ENCODE data around the gene PSMA7. TPM values are rescaled to one million over a fixed set of nuclear protein-coding genes. Genes with fewer than 3 reads are reported as not detected.
A peak's percentile ranks its signal among the peaks of the same experiment; 100 is the strongest.

PSMA7 gene
- total RNA-seq, 1 experiment from 2014 or later, result 514 TPM

GRCh38 chr20:62120990-62121775 is 22.0 kb downstream of the PSMA7 start:
- H3K36me3 Mint-ChIP-seq (ENCODE audit: insufficient read depth, unreplicated experiment), result peaks cover 66% of the 10 kb centered on the region
- peaks cover 16% of the 10 kb centered on the region for H3K4me1 Mint-ChIP-seq (ENCODE audit: low read depth, unreplicated experiment)
- H3K4me3 Mint-ChIP-seq (ENCODE audit: low read depth, unreplicated experiment), result peak overlapping the region; percentile 81
- intact Hi-C loops (cut with micrococcal nuclease; ENCODE audit: unreplicated experiment), result loop anchor here (5.0 kb wide), 2 partner anchors 54 to 109 kb away; partner anchors contain the start of gene TAF4
- TF ChIP-seq CTCF (IDR thresholded peaks at IDR 0.05; ENCODE audit: unreplicated experiment), result no peak
- DNase-seq, result no peak
- no peaks in the 10 kb centered on the region for H3K9me3 Mint-ChIP-seq (ENCODE audit: low read depth, unreplicated experiment)
- TSS peak; percentile 80 for BruUV-seq (replicated peaks)
- peak overlapping the region; percentile 82 for H3K27ac Mint-ChIP-seq (ENCODE audit: unreplicated experiment)
- CTCF ChIA-PET, result interaction anchor here (0.6 to 1.5 kb wide), 6 partner anchors 8 to 110 kb away, joined by 3 to 8 read pairs (median 5); no protein-coding TSS in a partner anchor
- peaks cover 46% of the 10 kb centered on the region for H3K27me3 Mint-ChIP-seq (ENCODE audit: unreplicated experiment)

- H3K27me3 Mint-ChIP-seq (ENCODE audit: unreplicated experiment), result peaks cover 54% of the 10 kb centered on the region
- H3K4me1 Mint-ChIP-seq (ENCODE audit: low read depth, unreplicated experiment), result peaks cover 16% of the 10 kb centered on the region
- H3K27ac Mint-ChIP-seq (ENCODE audit: unreplicated experiment), result no peak overlapping the region
- no peaks in the 10 kb centered on the region for H3K9me3 Mint-ChIP-seq (ENCODE audit: low read depth, unreplicated experiment)
- no peak overlapping the region for H3K4me3 Mint-ChIP-seq (ENCODE audit: low read depth, unreplicated experiment)
- H3K36me3 Mint-ChIP-seq (ENCODE audit: insufficient read depth, unreplicated experiment), result peaks cover 59% of the 10 kb centered on the region
- no peak for DNase-seq
- CTCF ChIA-PET, result interaction anchor here (1.1 kb wide), 1 partner anchor 22 kb away, joined by 3 read pairs; no protein-coding TSS in a partner anchor
- BruUV-seq (replicated peaks), result no TSS peak
- no peak for TF ChIP-seq CTCF (IDR thresholded peaks at IDR 0.05; ENCODE audit: unreplicated experiment)
- intact Hi-C loops (cut with micrococcal nuclease; ENCODE audit: unreplicated experiment), result loop anchor here (5.0 kb wide), 2 partner anchors 53 to 108 kb away; partner anchors contain the start of gene TAF4
Measured at GRCh38 chr20:62120365-62120762, 22.8 kb downstream of the PSMA7 start.

GRCh38 chr20:62119591-62120364 is 23.4 kb downstream of the PSMA7 start:
- TF ChIP-seq CTCF (IDR thresholded peaks at IDR 0.05; ENCODE audit: unreplicated experiment), result no peak
- BruUV-seq (replicated peaks), result no TSS peak
- no peak for DNase-seq
- no peaks in the 10 kb centered on the region for H3K9me3 Mint-ChIP-seq (ENCODE audit: low read depth, unreplicated experiment)
- H3K4me1 Mint-ChIP-seq (ENCODE audit: low read depth, unreplicated experiment), result peaks cover 16% of the 10 kb centered on the region
- no peak overlapping the region for H3K4me3 Mint-ChIP-seq (ENCODE audit: low read depth, unreplicated experiment)
- peaks cover 53% of the 10 kb centered on the region for H3K36me3 Mint-ChIP-seq (ENCODE audit: insufficient read depth, unreplicated experiment)
- CTCF ChIA-PET, result interaction anchor here (0.6 to 1.1 kb wide), 2 partner anchors 22 to 58 kb away, joined by 3 to 5 read pairs; no protein-coding TSS in a partner anchor
- intact Hi-C loops (cut with micrococcal nuclease; ENCODE audit: unreplicated experiment), result loop anchor here (5.0 kb wide), 2 partner anchors 52 to 107 kb away; partner anchors contain the start of gene TAF4
- peaks cover 55% of the 10 kb centered on the region for H3K27me3 Mint-ChIP-seq (ENCODE audit: unreplicated experiment)
- no peak overlapping the region for H3K27ac Mint-ChIP-seq (ENCODE audit: unreplicated experiment)

GRCh38 chr20:62119115-62119514 is 24.1 kb downstream of the PSMA7 start:
- CTCF ChIA-PET, result interaction anchor here (0.6 to 1.1 kb wide), 2 partner anchors 23 to 59 kb away, joined by 3 to 5 read pairs; no protein-coding TSS in a partner anchor
- DNase-seq, result no peak
- Mint-ChIP-seq H3K36me3 (ENCODE audit: insufficient read depth, unreplicated experiment) (peaks cover 47% of the 10 kb centered on the region), H3K27me3 (ENCODE audit: unreplicated experiment) (peaks cover 55% of the 10 kb centered on the region), H3K9me3 (ENCODE audit: low read depth, unreplicated experiment) (no peaks in the 10 kb centered on the region), H3K4me1 (ENCODE audit: low read depth, unreplicated experiment) (peaks cover 10% of the 10 kb centered on the region), H3K4me3 (ENCODE audit: low read depth, unreplicated experiment) (no peak overlapping the region), H3K27ac (ENCODE audit: unreplicated experiment) (no peak overlapping the region)
- intact Hi-C loops (cut with micrococcal nuclease; ENCODE audit: unreplicated experiment), result no loop called here
- TF ChIP-seq CTCF (IDR thresholded peaks at IDR 0.05; ENCODE audit: unreplicated experiment), result no peak
- BruUV-seq (replicated peaks), result no TSS peak

Measured in Calu3 (cell line).